Fibroblast of villous mesenchyme (primary cell): ENCODE measurements around the gene L2HGDH. TPM values are rescaled to one million over a fixed set of nuclear protein-coding genes. Genes with fewer than 3 reads are reported as not detected.

Experiments used
- DNase-seq: peaks from one replicate; pipeline ENCODE4 v3.0.0-alpha.2; 2010; ENCODE audit warnings: low read depth
- H3K4me3 ChIP-seq: 2 replicates; pipeline ENCODE4 v1.5.1; 2011; ENCODE audit warnings: low read depth, mild to moderate bottlenecking, low read length
- total RNA-seq: library from RNA; depleted of rRNA; stranded (reverse); fragments of >200 nt; gene quantifications from 2 replicates; pipeline ENCODE4 v1.2.3, GENCODE V29; 2012
- TF ChIP-seq, protein P1 (sequence below): IDR thresholded peaks from 2 replicates; pipeline ENCODE4 v1.5.1; 2012; ENCODE audit warnings: low read depth, mild to moderate bottlenecking, low read length; ENCODE audit not compliant: insufficient read depth

Gene L2HGDH
- total RNA-seq, 1 donor = 4.3 TPM

DNA sequence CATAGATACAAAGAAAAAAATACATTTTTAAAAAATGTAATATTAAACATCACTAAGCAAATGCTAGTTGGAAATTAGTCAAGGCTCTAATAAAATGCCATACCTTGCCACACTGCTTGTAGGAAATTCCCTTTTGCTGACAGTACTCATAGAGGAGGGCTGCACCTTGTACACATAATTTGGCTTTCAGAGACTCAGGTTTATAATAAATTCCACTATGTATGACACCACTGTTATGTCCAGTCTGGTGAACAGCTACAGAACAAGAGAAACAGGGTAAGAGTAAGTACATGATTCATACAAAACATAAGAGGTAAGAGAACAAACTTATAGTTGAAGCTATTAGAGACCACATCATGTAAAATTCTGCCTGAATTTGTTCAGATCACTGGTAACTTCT, 10.1 kb downstream of the L2HGDH start:
- TF ChIP-seq, protein P1, sequence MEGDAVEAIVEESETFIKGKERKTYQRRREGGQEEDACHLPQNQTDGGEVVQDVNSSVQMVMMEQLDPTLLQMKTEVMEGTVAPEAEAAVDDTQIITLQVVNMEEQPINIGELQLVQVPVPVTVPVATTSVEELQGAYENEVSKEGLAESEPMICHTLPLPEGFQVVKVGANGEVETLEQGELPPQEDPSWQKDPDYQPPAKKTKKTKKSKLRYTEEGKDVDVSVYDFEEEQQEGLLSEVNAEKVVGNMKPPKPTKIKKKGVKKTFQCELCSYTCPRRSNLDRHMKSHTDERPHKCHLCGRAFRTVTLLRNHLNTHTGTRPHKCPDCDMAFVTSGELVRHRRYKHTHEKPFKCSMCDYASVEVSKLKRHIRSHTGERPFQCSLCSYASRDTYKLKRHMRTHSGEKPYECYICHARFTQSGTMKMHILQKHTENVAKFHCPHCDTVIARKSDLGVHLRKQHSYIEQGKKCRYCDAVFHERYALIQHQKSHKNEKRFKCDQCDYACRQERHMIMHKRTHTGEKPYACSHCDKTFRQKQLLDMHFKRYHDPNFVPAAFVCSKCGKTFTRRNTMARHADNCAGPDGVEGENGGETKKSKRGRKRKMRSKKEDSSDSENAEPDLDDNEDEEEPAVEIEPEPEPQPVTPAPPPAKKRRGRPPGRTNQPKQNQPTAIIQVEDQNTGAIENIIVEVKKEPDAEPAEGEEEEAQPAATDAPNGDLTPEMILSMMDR = no peak
- DNase-seq = no peak
- H3K4me3 ChIP-seq = no peak overlapping the region

DNA sequence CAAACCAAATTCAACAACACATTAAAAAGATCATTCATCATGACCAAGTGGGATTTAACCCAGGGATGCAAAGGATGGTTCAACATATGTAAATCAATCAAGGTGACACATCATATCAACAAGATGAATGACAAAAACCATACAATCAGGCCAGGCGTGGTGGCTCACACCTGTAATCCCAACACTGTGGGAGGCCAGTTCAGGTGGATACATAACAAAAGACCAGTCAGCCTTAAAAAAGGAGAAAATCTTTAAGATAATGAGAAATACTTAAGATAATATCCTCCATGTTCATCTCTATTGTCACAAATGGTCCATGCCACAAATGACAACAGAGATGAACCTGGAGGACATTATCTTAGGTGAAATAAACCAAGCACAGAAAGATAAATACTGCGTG, 12.4 kb downstream of the L2HGDH start:
- no peak overlapping the region for H3K4me3 ChIP-seq
- TF ChIP-seq, protein P1 = no peak
- no peak for DNase-seq

DNA sequence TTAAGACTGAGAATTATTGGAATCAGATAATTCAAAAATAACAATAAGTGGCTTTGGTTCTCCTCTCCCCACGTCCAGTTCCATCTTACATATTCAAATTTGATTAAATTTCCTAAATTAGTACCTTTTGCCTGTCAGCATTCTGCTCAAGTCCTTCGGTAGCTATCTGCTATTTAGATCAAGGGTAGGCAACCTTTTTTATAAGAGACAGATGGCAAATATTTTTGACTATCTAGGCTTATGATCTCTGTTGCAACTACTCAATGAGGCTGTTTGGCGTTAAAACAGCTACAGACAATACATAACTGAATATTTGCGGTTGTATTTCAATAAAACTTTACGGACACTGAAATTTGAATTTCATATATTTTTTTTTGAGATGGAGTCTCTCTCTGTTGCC, 21.7 kb downstream of the L2HGDH start:
- DNase-seq = no peak
- no peak overlapping the region for H3K4me3 ChIP-seq
- TF ChIP-seq, protein P1 = no peak

DNA sequence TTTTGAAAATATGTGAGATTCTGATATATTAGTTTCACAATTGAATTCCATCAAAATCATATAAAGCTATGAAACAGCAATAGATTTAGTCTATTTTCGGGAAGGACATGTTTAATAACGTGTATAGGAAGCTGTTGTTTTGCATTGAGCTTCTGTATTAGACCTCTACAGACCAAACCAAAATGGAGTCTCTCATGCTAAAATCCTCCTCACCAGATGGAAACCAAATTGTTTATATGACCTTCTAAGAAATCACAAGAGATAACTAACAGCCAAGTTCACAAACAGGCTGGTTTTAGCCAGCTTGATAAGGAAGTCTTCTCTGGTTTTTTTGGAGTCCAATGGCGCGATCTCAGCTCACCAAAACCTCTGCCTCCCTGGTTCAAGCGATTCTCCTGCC, 23.9 kb downstream of the L2HGDH start:
- no peak for DNase-seq
- H3K4me3 ChIP-seq = no peak overlapping the region
- TF ChIP-seq, protein P1 = no peak

DNA sequence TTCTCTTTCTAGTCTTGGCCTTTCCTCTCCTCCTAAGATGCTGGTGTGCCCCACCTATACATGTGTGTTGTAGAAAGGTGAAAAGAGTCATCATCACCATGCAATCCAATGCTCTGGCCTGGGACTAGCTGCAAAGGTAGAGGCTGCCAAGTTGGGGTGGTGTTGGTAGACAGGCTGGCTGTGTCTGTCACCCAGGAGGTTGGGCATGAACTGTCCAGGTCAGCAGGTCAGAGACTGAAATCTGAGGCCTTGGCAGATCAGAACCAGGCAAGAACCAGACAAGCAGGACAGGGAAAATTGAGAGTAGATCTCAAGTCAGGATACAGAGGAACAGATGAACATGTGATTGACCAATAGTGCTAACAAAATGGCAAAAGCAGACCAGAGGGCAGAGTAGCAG, 26.2 kb downstream of the L2HGDH start:
- no peak for DNase-seq
- TF ChIP-seq, protein P1 = no peak
- H3K4me3 ChIP-seq = no peak overlapping the region

DNA sequence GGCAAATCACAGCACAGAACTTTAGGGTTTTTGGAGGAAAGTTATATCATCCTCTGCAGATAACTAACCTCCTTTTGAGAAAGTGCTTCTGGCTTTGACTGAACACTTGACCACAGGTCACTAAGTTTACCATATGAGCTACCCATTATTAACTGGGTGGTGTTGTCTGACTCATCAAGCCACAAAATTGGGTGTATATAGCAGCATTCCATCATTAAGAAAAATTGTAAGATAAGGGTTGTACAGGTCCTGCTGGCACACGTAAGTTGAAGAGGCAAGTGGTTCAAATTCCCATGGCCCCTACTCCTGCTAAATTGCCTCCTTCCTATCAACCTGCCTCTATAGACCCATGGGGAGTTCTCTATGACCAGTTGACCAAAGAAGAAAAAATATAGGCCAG, 39.5 kb downstream of the L2HGDH start:
- peak; percentile 11 for DNase-seq
- H3K4me3 ChIP-seq = no peak overlapping the region
- TF ChIP-seq, protein P1 = no peak

DNA sequence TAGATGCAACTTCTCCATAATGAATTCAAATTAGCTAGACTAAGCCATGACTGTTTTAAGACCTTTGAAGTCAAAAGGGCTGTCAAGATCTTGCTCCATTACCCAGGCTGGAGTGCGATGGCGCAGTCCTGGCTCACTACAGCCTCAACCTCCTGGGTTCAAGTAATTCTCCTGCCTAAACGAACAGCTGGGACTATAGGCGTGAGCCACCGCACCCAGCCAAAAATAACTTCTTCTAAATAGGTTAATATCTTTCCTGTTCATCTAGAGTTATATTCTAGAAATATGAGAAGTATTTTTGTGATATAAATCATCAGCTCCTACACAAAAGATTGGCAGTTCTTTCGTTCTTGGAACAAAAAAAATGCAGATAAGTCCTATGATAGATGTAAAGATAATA, 41.1 kb downstream of the L2HGDH start:
- TF ChIP-seq, protein P1 = no peak
- DNase-seq = no peak
- H3K4me3 ChIP-seq = no peak overlapping the region
